Measurements from ENCODE around the gene SBF2. TPM values are rescaled to one million over a fixed set of nuclear protein-coding genes. Genes with fewer than 3 reads are reported as not detected.

Gene SBF2
- total RNA-seq, 2 experiments from 2014 or later = 14.2 to 15.2 TPM

- no peak overlapping the region for H3K4me3 Mint-ChIP-seq
- Histone ChIP-seq H3K36me3 (ENCODE audit: insufficient read depth, low read length) (no peaks in the 10 kb centered on the region), H3K27ac (ENCODE audit: low read depth in 1 of 2, low read length in 2 of 2) (no peak overlapping the region), H3K4me3 (ENCODE audit: low read length) (no peak overlapping the region), H3K9me3 (ENCODE audit: control insufficient read depth in 1 of 2, insufficient read depth in 1 of 2, low read length in 2 of 2) (no peaks in the 10 kb centered on the region), H3K27me3 (ENCODE audit: control insufficient read depth in 1 of 2, insufficient read depth in 2 of 2, low read length in 2 of 2) (no peaks in the 10 kb centered on the region), H3K4me1 (ENCODE audit: insufficient read depth, low read length) (no peaks in the 10 kb centered on the region)
- H3K36me3 Mint-ChIP-seq (ENCODE audit: low read depth) = peaks cover 18% of the 10 kb centered on the region
- H3K4me1 Mint-ChIP-seq (ENCODE audit: low read depth) = no peaks in the 10 kb centered on the region
- intact Hi-C loops (cut with DNase I, micrococcal nuclease) = no loop called here
- ChIA-PET POLR2A (no interaction called here), CTCF (no interaction called here)
- H3K27me3 Mint-ChIP-seq = no peaks in the 10 kb centered on the region
- no peak overlapping the region for H3K27ac Mint-ChIP-seq
- H3K9me3 Mint-ChIP-seq = no peaks in the 10 kb centered on the region
- DNase-seq = no peak
- no peak for ATAC-seq (ENCODE audit: poor library complexity)
- TF ChIP-seq CTCF (IDR thresholded peaks at IDR 0.05) = no peak
Observed at GRCh38 chr11:10029386-10030121, 264.5 kb downstream of the SBF2 start.

GRCh38 chr11:10026514-10026913, 267.5 kb downstream of the SBF2 start:
- Histone ChIP-seq H3K4me1 (ENCODE audit: insufficient read depth, low read length) (no peaks in the 10 kb centered on the region), H3K36me3 (ENCODE audit: insufficient read depth, low read length) (no peaks in the 10 kb centered on the region), H3K9me3 (ENCODE audit: control insufficient read depth in 1 of 2, insufficient read depth in 1 of 2, low read length in 2 of 2) (no peaks in the 10 kb centered on the region), H3K4me3 (ENCODE audit: low read length) (no peak overlapping the region), H3K27me3 (ENCODE audit: control insufficient read depth in 1 of 2, insufficient read depth in 2 of 2, low read length in 2 of 2) (no peaks in the 10 kb centered on the region), H3K27ac (ENCODE audit: low read depth in 1 of 2, low read length in 2 of 2) (no peak overlapping the region)
- H3K4me1 Mint-ChIP-seq (ENCODE audit: low read depth) = peaks cover 6% of the 10 kb centered on the region
- H3K9me3 Mint-ChIP-seq = no peaks in the 10 kb centered on the region
- intact Hi-C loops (cut with DNase I, micrococcal nuclease) = no loop called here
- no peaks in the 10 kb centered on the region for H3K27me3 Mint-ChIP-seq
- no peak overlapping the region for H3K4me3 Mint-ChIP-seq
- ATAC-seq (ENCODE audit: poor library complexity) (no peak), DNase-seq (no peak)
- CTCF ChIA-PET = no interaction called here
- TF ChIP-seq CTCF (IDR thresholded peaks at IDR 0.05) = no peak
- no peak overlapping the region for H3K27ac Mint-ChIP-seq
- peaks cover 18% of the 10 kb centered on the region for H3K36me3 Mint-ChIP-seq (ENCODE audit: low read depth)
- POLR2A ChIA-PET = no interaction called here

GRCh38 chr11:10023212-10023611, 270.8 kb downstream of the SBF2 start:
- Histone ChIP-seq H3K27ac (ENCODE audit: low read depth in 1 of 2, low read length in 2 of 2) (no peak overlapping the region), H3K27me3 (ENCODE audit: control insufficient read depth in 1 of 2, insufficient read depth in 2 of 2, low read length in 2 of 2) (no peaks in the 10 kb centered on the region), H3K9me3 (ENCODE audit: control insufficient read depth in 1 of 2, insufficient read depth in 1 of 2, low read length in 2 of 2) (no peaks in the 10 kb centered on the region), H3K36me3 (ENCODE audit: insufficient read depth, low read length) (no peaks in the 10 kb centered on the region), H3K4me3 (ENCODE audit: low read length) (no peak overlapping the region), H3K4me1 (ENCODE audit: insufficient read depth, low read length) (no peaks in the 10 kb centered on the region)
- Mint-ChIP-seq H3K4me3 (no peak overlapping the region), H3K9me3 (no peaks in the 10 kb centered on the region), H3K36me3 (ENCODE audit: low read depth) (peaks cover 11% of the 10 kb centered on the region), H3K27ac (no peak overlapping the region), H3K4me1 (ENCODE audit: low read depth) (peaks cover 20% of the 10 kb centered on the region), H3K27me3 (no peaks in the 10 kb centered on the region)
- DNase-seq = no peak
- intact Hi-C loops (cut with DNase I, micrococcal nuclease) = no loop called here
- ATAC-seq (ENCODE audit: poor library complexity) = no peak
- POLR2A ChIA-PET = no interaction called here
- CTCF ChIA-PET = no interaction called here
- no peak for TF ChIP-seq CTCF (IDR thresholded peaks at IDR 0.05)
